ENCODE results near the gene MYO16.

Gene MYO16

GRCh38 chr13:109256866-109257760 is 627.7 kb downstream of the MYO16 start:
- no peak for TF ChIP-seq CTCF (IDR thresholded peaks at IDR 0.05; ENCODE audit: insufficient read depth, low read depth, low read length, missing control alignments)
- H3K4me3 ChIP-seq (ENCODE audit: low read depth, low read length), result no peak overlapping the region
- no peak for DNase-seq (ENCODE audit: low read depth)
